Fibroblast of skin of left quadriceps (primary cell): ENCODE results near the gene MFN2.
"Not testable (repeated sequence)": the region's sequence is repeated elsewhere in the genome, so short reads cannot be mapped to it uniquely, and the experiment has no call there.

Source experiments
- DNase-seq, 2 experiments: peaks; one replicate each; pipeline ENCODE4 v3.0.0-alpha.2; 2013; ENCODE audit warnings: low read depth in 2 of 2

Gene MFN2

DNA sequence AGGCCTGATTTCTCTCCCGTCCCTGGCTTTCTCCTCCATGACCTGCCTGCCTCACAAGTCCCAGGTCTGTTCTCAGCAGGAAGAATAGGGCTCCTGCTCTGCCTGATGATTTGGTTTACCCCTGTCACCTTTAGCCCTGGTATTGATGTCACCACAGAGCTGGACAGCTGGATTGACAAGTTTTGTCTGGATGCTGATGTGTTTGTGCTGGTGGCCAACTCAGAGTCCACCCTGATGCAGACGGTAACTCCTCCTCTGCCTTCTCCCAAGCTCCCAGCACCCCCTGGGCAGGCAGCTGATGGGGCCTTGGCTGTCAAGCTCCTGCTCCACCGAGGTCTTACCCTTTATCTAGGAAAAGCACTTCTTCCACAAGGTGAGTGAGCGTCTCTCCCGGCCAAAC is 18.4 kb downstream of the MFN2 start:
- DNase-seq: no peak

GRCh38 chr1:11999236-11999635 is 19.0 kb downstream of the MFN2 start:
- DNase-seq: no peak

- peak; percentile 45 to 48 for DNase-seq
Measured at GRCh38 chr1:12001249-12001917, 21.1 kb downstream of the MFN2 start.

- DNase-seq: no peak
Measured at GRCh38 chr1:12001996-12002493, 21.8 kb downstream of the MFN2 start.

DNA sequence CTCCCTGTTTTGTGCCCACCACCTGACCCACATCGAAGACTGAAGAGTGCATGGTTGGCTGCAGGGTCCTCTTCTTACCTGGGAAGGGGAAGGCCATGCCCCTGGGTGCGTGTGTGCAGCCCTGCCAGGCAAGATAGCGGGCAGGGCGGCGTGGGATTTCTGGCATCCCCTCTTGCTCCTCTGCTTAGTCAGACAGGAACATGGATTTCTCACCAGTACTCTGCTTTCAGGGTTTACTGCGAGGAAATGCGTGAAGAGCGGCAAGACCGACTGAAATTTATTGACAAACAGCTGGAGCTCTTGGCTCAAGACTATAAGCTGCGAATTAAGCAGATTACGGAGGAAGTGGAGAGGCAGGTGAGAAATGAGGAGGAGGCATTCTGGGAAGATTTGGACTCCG is 23.5 kb downstream of the MFN2 start:
- no peak for DNase-seq

DNA sequence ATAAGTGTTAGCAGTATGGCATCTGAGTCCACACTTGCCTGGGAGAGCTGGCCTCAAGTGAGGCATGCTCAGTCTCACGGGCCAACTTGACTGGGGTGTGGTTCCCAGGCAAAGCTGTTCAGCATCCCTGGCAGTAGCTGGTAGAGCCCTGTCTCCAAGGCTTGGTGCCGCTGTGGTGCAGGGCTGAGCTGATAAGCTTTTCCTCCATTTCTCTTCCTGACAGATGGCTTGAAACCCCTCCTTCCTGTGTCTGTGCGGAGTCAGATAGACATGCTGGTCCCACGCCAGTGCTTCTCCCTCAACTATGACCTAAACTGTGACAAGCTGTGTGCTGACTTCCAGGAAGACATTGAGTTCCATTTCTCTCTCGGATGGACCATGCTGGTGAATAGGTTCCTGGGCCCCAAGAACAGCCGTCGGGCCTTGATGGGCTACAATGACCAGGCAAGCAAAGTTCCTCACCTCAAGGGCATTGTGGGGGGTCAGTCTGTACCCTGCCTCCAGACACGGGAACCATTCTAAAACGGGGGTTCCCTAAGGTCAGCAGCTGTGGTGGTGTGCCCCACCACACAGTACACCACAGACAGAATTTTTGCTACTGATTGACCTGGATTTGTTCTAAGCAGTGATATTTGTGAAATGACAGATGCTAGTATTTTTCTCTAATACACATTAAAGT is 25.4 kb downstream of the MFN2 start:
- no peak for DNase-seq

DNA sequence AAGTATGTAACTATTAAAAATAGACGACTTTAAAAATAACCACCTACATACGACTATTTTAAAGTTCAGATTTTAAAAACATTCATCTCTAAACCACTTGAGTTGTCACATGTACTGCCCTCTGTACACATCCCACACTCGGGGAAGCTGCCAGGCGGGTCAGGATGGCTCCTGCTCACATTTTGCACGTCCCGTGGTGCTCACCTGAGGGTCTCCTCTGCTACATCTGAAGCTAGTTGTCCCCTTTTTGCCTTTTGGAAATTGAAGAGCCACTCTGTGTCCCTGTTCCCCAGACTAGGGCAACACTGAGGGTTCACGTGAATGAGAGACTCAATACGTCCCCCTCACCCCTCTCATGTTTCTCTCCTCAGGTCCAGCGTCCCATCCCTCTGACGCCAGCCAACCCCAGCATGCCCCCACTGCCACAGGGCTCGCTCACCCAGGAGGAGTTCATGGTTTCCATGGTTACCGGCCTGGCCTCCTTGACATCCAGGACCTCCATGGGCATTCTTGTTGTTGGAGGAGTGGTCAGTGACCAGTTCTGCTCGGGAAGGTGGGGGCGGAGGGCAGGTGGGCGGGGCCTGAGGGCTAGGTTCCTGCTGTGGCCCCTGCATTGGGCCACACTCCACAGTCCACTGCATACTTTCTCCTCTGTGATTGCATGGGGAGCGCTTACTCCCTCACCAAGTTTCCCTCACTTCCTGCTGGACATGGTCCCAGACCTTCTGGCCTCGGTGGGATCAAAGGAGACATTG is 26.1 kb downstream of the MFN2 start:
- no peak for DNase-seq

GRCh38 chr1:12007204-12007603 is 27.0 kb downstream of the MFN2 start:
- no peak for DNase-seq

GRCh38 chr1:12008355-12008754 is 28.1 kb downstream of the MFN2 start:
- DNase-seq: not testable (repeated sequence)

DNA sequence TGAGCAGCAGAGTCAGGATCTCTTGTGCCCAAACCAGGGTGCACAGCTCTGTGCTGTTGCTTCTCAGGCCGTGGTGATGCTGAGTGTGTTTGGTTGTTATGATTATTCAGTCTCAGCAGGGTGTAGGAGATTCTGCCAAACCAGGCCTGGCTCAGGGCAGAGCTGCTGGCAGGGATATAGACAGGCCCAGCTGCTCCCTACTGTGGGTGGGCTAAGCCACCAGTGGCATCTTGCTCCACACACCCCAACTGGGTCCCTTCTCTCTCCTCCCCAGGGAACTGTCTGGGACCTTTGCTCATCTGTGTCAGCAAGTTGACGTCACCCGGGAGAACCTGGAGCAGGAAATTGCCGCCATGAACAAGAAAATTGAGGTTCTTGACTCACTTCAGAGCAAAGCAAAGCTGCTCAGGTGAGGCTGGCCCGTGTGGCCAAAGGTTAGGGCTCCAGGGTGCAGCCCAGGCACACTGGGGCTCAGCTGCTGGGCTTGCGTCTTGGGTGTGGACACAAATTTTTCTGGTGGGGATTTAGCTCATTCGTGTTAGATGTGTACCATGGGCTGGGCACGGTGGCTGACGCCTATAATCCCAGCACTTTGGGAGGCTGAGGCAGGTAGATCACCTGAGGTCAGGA is 29.2 kb downstream of the MFN2 start:
- no peak for DNase-seq

- no peak for DNase-seq
Measured at GRCh38 chr1:12010746-12011570, 30.7 kb downstream of the MFN2 start.

DNA sequence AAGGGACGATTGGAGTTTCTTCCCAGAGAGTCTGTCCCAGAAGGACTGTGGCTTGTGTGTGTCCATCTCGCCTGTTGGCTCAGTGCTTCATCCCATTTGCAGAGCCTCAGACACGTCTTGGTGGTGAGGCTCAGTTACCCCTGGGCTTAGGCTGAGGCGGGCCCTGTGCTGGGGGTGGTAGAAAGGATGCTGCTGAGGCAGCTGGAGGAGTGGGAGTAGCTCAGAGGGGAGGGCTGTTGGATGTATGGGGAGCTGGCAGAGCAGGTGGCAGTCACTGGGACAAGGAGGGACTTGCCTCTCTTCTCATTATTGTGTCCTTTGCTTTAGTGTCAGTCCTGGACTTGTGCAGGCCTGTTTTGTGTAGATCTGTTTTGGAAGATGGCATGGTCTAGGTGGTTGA is 31.8 kb downstream of the MFN2 start:
- DNase-seq: no peak

DNA sequence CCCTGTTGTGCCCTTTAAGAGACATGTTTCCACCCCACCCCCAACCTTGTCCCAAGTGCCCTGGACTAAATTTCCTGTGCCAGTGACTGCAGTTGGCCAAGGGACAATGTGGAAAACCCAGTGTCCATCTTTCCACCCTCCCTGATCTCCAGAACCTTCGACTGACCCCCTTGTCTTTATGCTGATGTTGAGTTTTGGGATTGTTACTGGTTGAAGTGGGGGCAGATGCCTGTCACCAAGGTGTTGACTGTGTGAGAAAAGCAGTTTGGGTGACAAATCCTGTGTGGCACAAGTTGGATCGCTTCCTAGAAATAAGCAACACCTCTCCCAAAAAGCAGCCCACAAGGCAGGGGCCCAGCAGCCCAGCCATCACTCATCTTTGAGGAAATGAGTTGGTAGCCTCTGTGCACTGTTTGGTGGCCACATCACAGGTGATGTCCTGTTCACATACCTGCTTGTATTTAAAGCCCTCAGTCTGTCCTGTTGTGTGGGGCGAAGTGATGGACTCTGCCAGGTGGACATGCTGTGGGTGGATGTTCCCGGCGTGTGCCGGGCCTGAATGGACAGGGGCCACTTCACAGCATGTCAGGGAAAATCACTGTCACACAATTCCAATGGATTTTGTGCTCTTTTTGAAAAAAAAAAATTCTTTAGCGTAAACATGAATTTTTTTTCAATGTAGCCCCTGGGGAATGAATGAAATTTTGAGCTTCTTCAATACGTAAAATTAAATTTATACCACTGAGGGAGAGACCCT is 32.5 kb downstream of the MFN2 start:
- no peak for DNase-seq

DNA sequence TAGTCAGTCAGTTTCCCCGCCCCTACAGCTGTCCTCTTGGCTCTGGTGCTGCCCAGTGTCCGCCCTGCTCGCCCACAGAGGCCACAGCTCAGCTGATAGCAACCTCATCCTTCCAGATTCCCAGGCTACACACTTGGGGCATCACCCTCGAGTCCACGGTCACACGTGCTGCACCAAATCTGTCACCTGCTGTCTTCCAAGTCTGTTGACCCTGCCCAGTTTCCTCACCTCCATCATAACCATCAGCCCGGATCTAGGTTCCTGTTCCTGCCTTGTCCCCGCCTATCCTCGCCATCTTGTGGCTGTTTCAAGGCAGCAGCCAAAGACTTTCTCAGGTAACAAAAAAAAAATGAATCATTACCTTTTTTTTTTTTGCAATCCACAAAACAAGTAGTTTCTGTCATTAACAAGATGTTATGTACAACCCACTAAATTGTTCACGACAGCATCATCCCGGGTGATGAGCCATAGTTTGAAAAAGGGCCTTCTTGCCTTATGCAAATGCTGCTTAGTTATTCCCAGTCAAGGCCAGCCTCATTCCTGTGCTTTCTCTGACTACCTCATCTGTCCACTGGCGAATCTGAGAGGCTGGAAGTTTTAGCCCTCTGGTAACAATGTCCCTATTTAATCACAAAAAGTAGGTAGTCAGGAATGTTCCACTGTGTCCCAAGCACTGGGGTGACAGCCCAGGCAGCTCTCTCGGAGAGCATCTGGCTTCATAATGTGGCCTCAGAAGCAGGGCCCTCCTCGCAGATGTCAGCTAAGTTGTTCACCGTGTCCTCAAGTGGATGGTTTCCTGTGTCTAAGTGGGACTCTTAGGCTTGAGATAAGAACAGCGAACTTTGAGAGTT is 34.1 kb downstream of the MFN2 start:
- no peak for DNase-seq

DNA sequence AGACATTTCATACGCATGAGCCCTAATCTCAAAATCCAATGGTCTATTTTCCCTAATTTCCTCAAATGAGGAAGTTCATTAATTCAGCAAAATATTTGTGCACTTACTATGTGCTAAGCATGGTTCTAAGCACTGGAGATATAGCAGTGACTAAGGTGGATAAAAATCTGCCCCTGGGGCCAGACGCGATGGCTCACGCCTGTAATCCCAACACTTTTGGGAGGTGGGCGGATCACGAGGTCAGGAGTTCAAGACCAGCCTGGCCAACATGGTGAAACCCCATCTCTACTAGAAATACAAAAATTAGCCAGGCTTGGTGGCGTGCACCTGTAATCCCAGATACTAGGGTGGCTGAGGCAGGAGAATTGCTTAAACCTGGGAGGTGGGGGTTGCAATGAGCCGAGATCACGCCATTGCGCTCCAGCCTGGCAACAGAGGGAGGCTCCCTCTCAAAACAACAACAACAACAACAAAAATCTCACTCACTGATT is 34.8 kb downstream of the MFN2 start:
- DNase-seq: no peak

DNA sequence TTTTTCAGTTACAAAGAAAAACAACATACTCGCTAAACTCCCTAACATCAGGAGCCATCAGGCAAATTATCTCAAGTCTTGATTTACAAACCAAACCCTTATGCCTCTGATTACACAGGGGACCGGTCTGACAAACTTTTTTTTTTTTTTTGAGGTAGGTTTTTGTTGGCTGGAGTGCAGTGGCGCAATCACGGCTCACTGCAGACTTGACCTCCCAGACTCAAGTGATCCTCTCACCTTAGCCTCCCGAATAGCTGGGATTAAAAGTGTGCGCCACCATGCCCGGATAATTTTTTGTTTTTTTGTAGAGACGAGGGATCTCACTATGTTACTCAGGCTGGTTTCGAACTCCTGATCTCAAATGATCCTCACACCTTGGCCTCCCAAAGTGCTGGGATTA is 35.3 kb downstream of the MFN2 start:
- DNase-seq: no peak

GRCh38 chr1:12016182-12016581 is 35.9 kb downstream of the MFN2 start:
- DNase-seq: no peak

DNA sequence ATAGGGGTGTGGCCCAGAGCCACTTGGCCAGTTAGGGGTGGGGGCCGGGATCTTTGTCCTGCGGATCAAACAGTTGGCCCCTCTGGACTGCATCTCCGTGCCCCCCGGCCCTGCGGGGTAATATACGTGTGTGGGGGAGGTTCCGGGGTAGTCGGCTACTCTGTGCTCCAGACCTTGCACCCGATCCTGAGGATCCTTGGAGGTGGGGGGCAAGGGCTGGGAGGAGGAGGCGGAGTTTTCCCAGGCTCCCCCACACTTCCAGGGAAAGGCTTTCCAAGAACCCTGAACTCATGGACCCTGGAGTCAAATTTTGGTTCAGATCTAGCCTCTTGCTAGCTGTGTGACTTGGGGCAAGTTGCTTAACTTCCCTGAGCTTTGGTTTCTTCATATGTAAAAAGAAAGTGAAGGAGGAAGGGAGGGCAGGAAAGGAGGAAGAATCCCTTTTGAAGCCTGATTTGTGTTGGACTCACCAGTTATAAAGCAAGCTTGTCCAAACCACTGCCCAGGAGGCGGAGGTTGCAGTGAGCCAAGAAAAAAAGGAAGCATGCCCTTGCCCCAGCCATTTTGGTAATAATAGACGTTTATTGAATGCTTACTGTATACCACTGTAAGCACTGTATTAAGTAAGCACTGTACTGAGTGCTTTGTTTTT is 39.7 kb downstream of the MFN2 start:
- DNase-seq: no peak

DNA sequence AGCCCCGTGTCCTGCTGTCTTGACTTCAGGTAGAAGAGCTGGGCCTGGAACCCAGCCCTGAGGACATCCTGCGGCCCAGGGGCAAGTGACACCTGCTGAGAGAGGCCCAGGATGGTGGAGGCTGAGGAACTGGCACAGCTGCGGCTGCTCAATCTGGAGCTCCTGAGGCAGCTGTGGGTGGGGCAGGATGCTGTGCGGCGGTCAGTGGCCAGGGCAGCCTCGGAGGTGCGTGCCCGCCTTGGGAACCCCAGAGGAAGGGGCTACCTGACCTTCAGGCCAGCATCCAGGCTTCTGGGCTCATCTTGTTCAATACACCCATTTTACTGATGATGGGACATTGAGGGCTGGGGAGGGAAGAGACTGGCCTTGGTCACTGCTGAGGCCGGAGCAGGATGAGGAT is 41.4 kb downstream of the MFN2 start:
- no peak for DNase-seq
